ENCODE results near the gene ATG2B.

DNA sequence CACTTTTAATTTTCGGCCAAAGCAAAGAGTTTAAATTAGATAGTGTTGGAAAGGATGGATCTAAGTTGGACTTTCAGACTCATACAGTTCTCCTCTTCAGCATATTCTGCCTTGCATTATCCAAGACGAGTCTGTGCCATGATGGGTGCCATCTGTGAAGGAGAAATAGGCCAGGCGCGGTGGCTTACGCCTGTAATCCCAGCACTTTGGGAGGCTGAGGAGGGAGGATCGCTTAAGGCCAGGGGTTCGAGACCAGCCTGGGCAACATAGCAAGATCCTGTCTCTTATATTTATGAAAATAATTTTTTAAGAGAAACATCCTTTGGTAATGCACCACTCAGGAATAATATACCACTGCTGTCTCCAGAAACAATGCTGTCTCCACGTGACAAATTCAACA is 35.3 kb upstream of the ATG2B start:
- TF ChIP-seq, protein P1, sequence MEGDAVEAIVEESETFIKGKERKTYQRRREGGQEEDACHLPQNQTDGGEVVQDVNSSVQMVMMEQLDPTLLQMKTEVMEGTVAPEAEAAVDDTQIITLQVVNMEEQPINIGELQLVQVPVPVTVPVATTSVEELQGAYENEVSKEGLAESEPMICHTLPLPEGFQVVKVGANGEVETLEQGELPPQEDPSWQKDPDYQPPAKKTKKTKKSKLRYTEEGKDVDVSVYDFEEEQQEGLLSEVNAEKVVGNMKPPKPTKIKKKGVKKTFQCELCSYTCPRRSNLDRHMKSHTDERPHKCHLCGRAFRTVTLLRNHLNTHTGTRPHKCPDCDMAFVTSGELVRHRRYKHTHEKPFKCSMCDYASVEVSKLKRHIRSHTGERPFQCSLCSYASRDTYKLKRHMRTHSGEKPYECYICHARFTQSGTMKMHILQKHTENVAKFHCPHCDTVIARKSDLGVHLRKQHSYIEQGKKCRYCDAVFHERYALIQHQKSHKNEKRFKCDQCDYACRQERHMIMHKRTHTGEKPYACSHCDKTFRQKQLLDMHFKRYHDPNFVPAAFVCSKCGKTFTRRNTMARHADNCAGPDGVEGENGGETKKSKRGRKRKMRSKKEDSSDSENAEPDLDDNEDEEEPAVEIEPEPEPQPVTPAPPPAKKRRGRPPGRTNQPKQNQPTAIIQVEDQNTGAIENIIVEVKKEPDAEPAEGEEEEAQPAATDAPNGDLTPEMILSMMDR (IDR thresholded peaks at IDR 0.05): no peak
- TF ChIP-seq POLR2A (IDR thresholded peaks at IDR 0.05): no peak

Measured in thyroid gland (tissue), 4 donors.